Naive thymus-derived CD4-positive, alpha-beta T cell (primary cell): ENCODE measurements around the gene CLBA1. TPM values are rescaled to one million over a fixed set of nuclear protein-coding genes. Genes with fewer than 3 reads are reported as not detected.
A peak's percentile ranks its signal among the peaks of the same experiment; 100 is the strongest.

Experiments
- ATAC-seq: fragments of 150-1000 bp; cut with Tn5 transposase; 2 replicates; pipeline ENCODE4 v1.10.0; 2021; ENCODE audit warnings: mild to moderate bottlenecking, moderate library complexity
- CTCF ChIA-PET: fragments of 350-600 bp; sonication (Branson Sonifier 250); formaldehyde crosslinking; loops from one replicate; lab custom pipeline; 2021; ENCODE audit warnings: antibody characterized with exemption; lab: Charles Lee
- POLR2A ChIA-PET: fragments of 350-600 bp; sonication (Branson Sonifier 250); formaldehyde crosslinking; loops from one replicate; lab custom pipeline; 2021; ENCODE audit warnings: antibody characterized with exemption, inconsistent platforms; lab: Charles Lee
- DNase-seq, 9 donors: peaks; one replicate each; pipeline versions ENCODE4 v3.0.0 to v3.0.0-alpha.2; 2020 to 2022; ENCODE audit warnings: mixed read lengths in 1 of 9
- H3K27ac ChIP-seq: one replicate; pipeline ENCODE4 v1.7.0; 2013; ENCODE audit warnings: mild to moderate bottlenecking, low read depth, low read length, moderate library complexity
- H3K27me3 ChIP-seq, 2 donors: one replicate each; pipeline ENCODE4 v1.7.0; 2013; ENCODE audit warnings: low read length in 2 of 2, mild to moderate bottlenecking in 2 of 2, moderate library complexity in 2 of 2; ENCODE audit not compliant: control insufficient read depth in 2 of 2, insufficient read depth in 2 of 2
- H3K36me3 ChIP-seq, 3 experiments: 1 replicate in 2 of 3; 2 replicates in 1 of 3; pipeline ENCODE4 v1.7.0; 2013; ENCODE audit warnings: low read length in 3 of 3, mild to moderate bottlenecking in 3 of 3, moderate library complexity in 1 of 3; ENCODE audit not compliant: insufficient read depth in 3 of 3, control insufficient read depth in 2 of 3
- H3K4me1 ChIP-seq, 2 donors: one replicate each; pipeline ENCODE4 v1.7.0; 2013; ENCODE audit warnings: low read length in 2 of 2, mild to moderate bottlenecking in 2 of 2, moderate library complexity in 1 of 2; ENCODE audit not compliant: control insufficient read depth in 2 of 2, insufficient read depth in 2 of 2
- H3K4me3 ChIP-seq: 2 replicates; pipeline ENCODE4 v1.7.0; 2013; ENCODE audit warnings: mild to moderate bottlenecking, low read length
- H3K9me3 ChIP-seq, 3 experiments: 1 replicate in 2 of 3; 2 replicates in 1 of 3; pipeline ENCODE4 v1.7.0; 2013; ENCODE audit warnings: low read length in 3 of 3; ENCODE audit not compliant: control insufficient read depth in 2 of 3
- H3K27ac Mint-ChIP-seq, 9 donors: one replicate each; pipeline ENCODE4 v1.8.0; 2020 to 2022; ENCODE audit warnings: mixed read lengths in 9 of 9, mild to moderate bottlenecking in 8 of 9, moderate library complexity in 5 of 9, inconsistent platforms in 2 of 9
- H3K27me3 Mint-ChIP-seq, 5 donors: one replicate each; pipeline ENCODE4 v1.8.0; 2021 to 2022; ENCODE audit warnings: mixed read lengths in 5 of 5, mild to moderate bottlenecking in 1 of 5
- H3K36me3 Mint-ChIP-seq, 5 donors: one replicate each; pipeline ENCODE4 v1.8.0; 2020 to 2022; ENCODE audit warnings: mixed read lengths in 5 of 5, mild to moderate bottlenecking in 3 of 5, inconsistent platforms in 1 of 5
- H3K4me1 Mint-ChIP-seq, 7 donors: one replicate each; pipeline ENCODE4 v1.8.0; 2020 to 2022; ENCODE audit warnings: mixed read lengths in 7 of 7, mild to moderate bottlenecking in 3 of 7, inconsistent platforms in 1 of 7
- H3K4me3 Mint-ChIP-seq, 10 donors: one replicate each; pipeline ENCODE4 v1.8.0; 2020 to 2022; ENCODE audit warnings: mild to moderate bottlenecking in 10 of 10, mixed read lengths in 10 of 10, moderate library complexity in 6 of 10, inconsistent platforms in 2 of 10
- H3K9me3 Mint-ChIP-seq, 11 donors: one replicate each; pipeline ENCODE4 v1.8.0; 2020 to 2022; ENCODE audit warnings: mixed read lengths in 11 of 11, mild to moderate bottlenecking in 4 of 11, inconsistent platforms in 1 of 11, moderate library complexity in 1 of 11
- intact Hi-C, 2 donors: fragments of 100-400 bp; cut with micrococcal nuclease; formaldehyde crosslinking; loops; one replicate each; pipeline ENCODE4 v1.15.1; 2023
- polyA plus RNA-seq, 2 donors: library from polyadenylated mRNA; unstranded; fragments of 300-500 nt; fragmentation: Illumina TruSeq; gene quantifications; one replicate each; pipeline ENCODE4 v1.2.3, GENCODE V29; 2021
- total RNA-seq, 6 experiments: library from RNA in 5 of 6; stranded (reverse) in 5 of 6; gene quantifications; 1 replicate in 5 of 6; 2 replicates in 1 of 6; pipeline ENCODE4 v1.2.3 and lab custom pipeline; 2021 to 2026

CLBA1 gene
- total and polyA plus RNA-seq, 7 experiments from 2014 or later, result 0.26 to 2.1 (median 1.1) TPM

GRCh38 chr14:104999361-104999760 is 13.8 kb downstream of the CLBA1 start:
- H3K4me3 ChIP-seq, result no peak overlapping the region
- POLR2A ChIA-PET, result no interaction called here
- Mint-ChIP-seq H3K9me3 (peaks cover 0 to 2% (median 0%) of the 10 kb centered on the region in 11 donors), H3K36me3 (peaks cover 0 to 20% (median 0%) of the 10 kb centered on the region in 5 donors), H3K27me3 (no peaks in the 10 kb centered on the region), H3K4me1 (no peaks in the 10 kb centered on the region), H3K4me3 (no peak overlapping the region), H3K27ac (peak overlapping the region in 1 of 9 donors; percentile 15)
- intact Hi-C loops, result no loop called here
- H3K27ac ChIP-seq, result no peak overlapping the region
- ATAC-seq (no peak), DNase-seq (no peak)
- H3K9me3 ChIP-seq, result no peaks in the 10 kb centered on the region
- H3K36me3 ChIP-seq, result no peaks in the 10 kb centered on the region
- no peaks in the 10 kb centered on the region for H3K4me1 ChIP-seq
- no peaks in the 10 kb centered on the region for H3K27me3 ChIP-seq
- CTCF ChIA-PET, result interaction anchor here (0.7 kb wide), 1 partner anchor 435 kb away, joined by 3 read pairs; no protein-coding TSS in a partner anchor

- Histone ChIP-seq H3K4me3 (no peak overlapping the region), H3K27me3 (no peaks in the 10 kb centered on the region), H3K9me3 (no peaks in the 10 kb centered on the region), H3K27ac (no peak overlapping the region), H3K4me1 (no peaks in the 10 kb centered on the region), H3K36me3 (peaks cover 0 to 21% (median 13%) of the 10 kb centered on the region in 3 experiments)
- no peaks in the 10 kb centered on the region for H3K27me3 Mint-ChIP-seq
- no peaks in the 10 kb centered on the region for H3K9me3 Mint-ChIP-seq
- no peaks in the 10 kb centered on the region for H3K4me1 Mint-ChIP-seq
- ChIA-PET CTCF (no interaction called here), POLR2A (interaction anchor here (0.7 kb wide), 1 partner anchor 346 kb away, joined by 3 read pairs; no protein-coding TSS in a partner anchor)
- ATAC-seq, result peak; percentile 14
- no peak overlapping the region for H3K4me3 Mint-ChIP-seq
- intact Hi-C loops, result no loop called here
- DNase-seq, result no peak
- peaks cover 0 to 9% (median 0%) of the 10 kb centered on the region in 5 donors for H3K36me3 Mint-ChIP-seq
- no peak overlapping the region for H3K27ac Mint-ChIP-seq
These were observed 19.8 kb downstream of the CLBA1 start for GRCh38 chr14:105005329-105005928.

GRCh38 chr14:105005929-105006830 is 20.6 kb downstream of the CLBA1 start:
- DNase-seq (no peak), ATAC-seq (peak; percentile 34)
- Mint-ChIP-seq H3K27me3 (no peaks in the 10 kb centered on the region), H3K27ac (no peak overlapping the region), H3K4me3 (no peak overlapping the region), H3K36me3 (peaks cover 0 to 5% (median 0%) of the 10 kb centered on the region in 5 donors), H3K9me3 (no peaks in the 10 kb centered on the region), H3K4me1 (no peaks in the 10 kb centered on the region)
- ChIA-PET CTCF (no interaction called here), POLR2A (interaction anchor here (0.9 kb wide), 1 partner anchor 15 kb away, joined by 4 read pairs; the partner anchor contains the start of gene CDCA4)
- intact Hi-C loops, result no loop called here
- H3K27me3 ChIP-seq, result no peaks in the 10 kb centered on the region
- H3K36me3 ChIP-seq, result peaks cover 0 to 27% (median 17%) of the 10 kb centered on the region in 3 experiments
- H3K27ac ChIP-seq, result no peak overlapping the region
- no peaks in the 10 kb centered on the region for H3K9me3 ChIP-seq
- H3K4me1 ChIP-seq, result no peaks in the 10 kb centered on the region
- H3K4me3 ChIP-seq, result no peak overlapping the region

GRCh38 chr14:105006831-105007592 is 21.4 kb downstream of the CLBA1 start:
- H3K4me1 Mint-ChIP-seq, result peaks cover 0 to 3% (median 0%) of the 10 kb centered on the region in 7 donors
- CTCF ChIA-PET, result no interaction called here
- ATAC-seq, result no peak
- Histone ChIP-seq H3K4me1 (no peaks in the 10 kb centered on the region), H3K9me3 (no peaks in the 10 kb centered on the region), H3K36me3 (peaks cover 0 to 35% (median 17%) of the 10 kb centered on the region in 3 experiments), H3K27ac (no peak overlapping the region), H3K4me3 (no peak overlapping the region), H3K27me3 (no peaks in the 10 kb centered on the region)
- H3K4me3 Mint-ChIP-seq, result no peak overlapping the region
- DNase-seq, result no peak
- intact Hi-C loops, result no loop called here
- H3K27ac Mint-ChIP-seq, result peak overlapping the region in 2 of 9 donors; percentile 33 to 48
- H3K27me3 Mint-ChIP-seq, result no peaks in the 10 kb centered on the region
- peaks cover 0 to 5% (median 0%) of the 10 kb centered on the region in 5 donors for H3K36me3 Mint-ChIP-seq
- H3K9me3 Mint-ChIP-seq, result no peaks in the 10 kb centered on the region
- POLR2A ChIA-PET, result interaction anchor here (0.9 kb wide), 1 partner anchor 14 kb away, joined by 4 read pairs; the partner anchor contains the start of gene CDCA4

- Mint-ChIP-seq H3K27ac (no peak overlapping the region), H3K27me3 (no peaks in the 10 kb centered on the region), H3K9me3 (no peaks in the 10 kb centered on the region), H3K36me3 (peaks cover 0 to 5% (median 0%) of the 10 kb centered on the region in 5 donors), H3K4me3 (no peak overlapping the region), H3K4me1 (peaks cover 0 to 6% (median 0%) of the 10 kb centered on the region in 7 donors)
- Histone ChIP-seq H3K36me3 (peaks cover 0 to 35% (median 17%) of the 10 kb centered on the region in 3 experiments), H3K9me3 (no peaks in the 10 kb centered on the region), H3K27me3 (no peaks in the 10 kb centered on the region), H3K4me3 (no peak overlapping the region), H3K27ac (no peak overlapping the region), H3K4me1 (no peaks in the 10 kb centered on the region)
- ATAC-seq, result no peak
- CTCF ChIA-PET, result no interaction called here
- intact Hi-C loops, result no loop called here
- no peak for DNase-seq
- POLR2A ChIA-PET, result no interaction called here
These were observed 22.1 kb downstream of the CLBA1 start for GRCh38 chr14:105007593-105008264.

- Histone ChIP-seq H3K27me3 (no peaks in the 10 kb centered on the region), H3K9me3 (no peaks in the 10 kb centered on the region), H3K36me3 (peaks cover 0 to 35% (median 17%) of the 10 kb centered on the region in 3 experiments), H3K4me3 (no peak overlapping the region), H3K4me1 (peaks cover 3 to 17% of the 10 kb centered on the region in 2 donors), H3K27ac (no peak overlapping the region)
- H3K27me3 Mint-ChIP-seq, result no peaks in the 10 kb centered on the region
- POLR2A ChIA-PET, result interaction anchor here (0.7 kb wide), 1 partner anchor 331 kb away, joined by 3 read pairs; no protein-coding TSS in a partner anchor
- no peak overlapping the region for H3K4me3 Mint-ChIP-seq
- peak overlapping the region in 1 of 9 donors; percentile 18 for H3K27ac Mint-ChIP-seq
- no peaks in the 10 kb centered on the region for H3K9me3 Mint-ChIP-seq
- intact Hi-C loops, result no loop called here
- H3K4me1 Mint-ChIP-seq, result peaks cover 15 to 25% (median 18%) of the 10 kb centered on the region in 7 donors
- CTCF ChIA-PET, result no interaction called here
- peaks cover 0 to 5% (median 0%) of the 10 kb centered on the region in 5 donors for H3K36me3 Mint-ChIP-seq
- no peak for DNase-seq
- no peak for ATAC-seq
These were observed 24.5 kb downstream of the CLBA1 start for GRCh38 chr14:105010106-105010505.
